NCI-H82 (cell line): ENCODE data around the gene AS3MT.
"Not testable (repeated sequence)": the region's sequence is repeated elsewhere in the genome, so short reads cannot be mapped to it uniquely, and the experiment has no call there.

Experiments
- DNase-seq: peaks from one replicate; lab custom pipeline; 2025; lab: John Stamatoyannopoulos, UW

AS3MT gene

GRCh38 chr10:102869258-102870198 is at the start of gene AS3MT:
AS3MT (plus strand) TSS chr10:102869470; CDS start chr10:102869593, 123 bp downstream.
- DNase-seq: peak; percentile 68

- DNase-seq: not testable (repeated sequence)
Measured at GRCh38 chr10:102820008-102820407, 49.3 kb upstream of the AS3MT start.

- no peak for DNase-seq
Measured at GRCh38 chr10:102822222-102822621, 47.0 kb upstream of the AS3MT start.

- DNase-seq: no peak
Measured at GRCh38 chr10:102824664-102825063, 44.6 kb upstream of the AS3MT start.

- no peak for DNase-seq
Measured at GRCh38 chr10:102826148-102826796, 43.0 kb upstream of the AS3MT start.

- DNase-seq: no peak
Measured at GRCh38 chr10:102827597-102827975, 41.7 kb upstream of the AS3MT start.

GRCh38 chr10:102831322-102832071 is 37.8 kb upstream of the AS3MT start:
- DNase-seq: no peak

- DNase-seq: no peak
Measured at GRCh38 chr10:102832248-102832647, 37.0 kb upstream of the AS3MT start.

GRCh38 chr10:102832987-102833386 is 36.3 kb upstream of the AS3MT start:
- DNase-seq: no peak

GRCh38 chr10:102834143-102834542 is 35.1 kb upstream of the AS3MT start:
- peak; percentile 25 for DNase-seq

GRCh38 chr10:102835007-102835482 is 34.2 kb upstream of the AS3MT start:
- DNase-seq: peak; percentile 92

- DNase-seq: no peak
Measured at GRCh38 chr10:102837230-102837721, 32.0 kb upstream of the AS3MT start, which contains the start of gene CYP17A1. CYP17A1 (minus strand) TSS chr10:102837413; CDS start chr10:102837361, 52 bp downstream.

- DNase-seq: not testable (repeated sequence)
Measured at GRCh38 chr10:102838276-102838927, 30.9 kb upstream of the AS3MT start.

GRCh38 chr10:102841827-102842345 is 27.4 kb upstream of the AS3MT start:
- no peak for DNase-seq

- not testable (repeated sequence) for DNase-seq
Measured at GRCh38 chr10:102843139-102843538, 26.1 kb upstream of the AS3MT start.

- not testable (repeated sequence) for DNase-seq
Measured at GRCh38 chr10:102844190-102844776, 25.0 kb upstream of the AS3MT start.

GRCh38 chr10:102845352-102845902 is 23.8 kb upstream of the AS3MT start:
- DNase-seq: no peak

- DNase-seq: no peak
Measured at GRCh38 chr10:102850025-102850518, 19.2 kb upstream of the AS3MT start.

- not testable (repeated sequence) for DNase-seq
Measured at GRCh38 chr10:102853237-102853636, 16.0 kb upstream of the AS3MT start.
